Activated T-cell treated with anti-CD3 and anti-CD28 coated beads, Interleukin-2, amount 50 U/mL, for 24 hours (primary cell): ENCODE results near the gene PDE4B.

Experiments used
- DNase-seq: peaks from one replicate; pipeline ENCODE4 v3.0.0-alpha.2; 2020
- H3K27ac Mint-ChIP-seq: 2 replicates; pipeline ENCODE4 v1.8.0; 2020; ENCODE audit warnings: mild to moderate bottlenecking, mixed read lengths
- H3K27me3 Mint-ChIP-seq: 2 replicates; pipeline ENCODE4 v1.8.0; 2020; ENCODE audit warnings: mixed read lengths
- H3K36me3 Mint-ChIP-seq: 2 replicates; pipeline ENCODE4 v1.8.0; 2020; ENCODE audit warnings: low read depth, mixed read lengths
- H3K4me1 Mint-ChIP-seq: 2 replicates; pipeline ENCODE4 v1.8.0; 2020; ENCODE audit warnings: low read depth, mixed read lengths
- H3K4me3 Mint-ChIP-seq: 2 replicates; pipeline ENCODE4 v1.8.0; 2020; ENCODE audit warnings: mild to moderate bottlenecking, moderate library complexity, mixed read lengths
- H3K9me3 Mint-ChIP-seq: 2 replicates; pipeline ENCODE4 v1.8.0; 2020; ENCODE audit warnings: mixed read lengths

The PDE4B gene

DNA sequence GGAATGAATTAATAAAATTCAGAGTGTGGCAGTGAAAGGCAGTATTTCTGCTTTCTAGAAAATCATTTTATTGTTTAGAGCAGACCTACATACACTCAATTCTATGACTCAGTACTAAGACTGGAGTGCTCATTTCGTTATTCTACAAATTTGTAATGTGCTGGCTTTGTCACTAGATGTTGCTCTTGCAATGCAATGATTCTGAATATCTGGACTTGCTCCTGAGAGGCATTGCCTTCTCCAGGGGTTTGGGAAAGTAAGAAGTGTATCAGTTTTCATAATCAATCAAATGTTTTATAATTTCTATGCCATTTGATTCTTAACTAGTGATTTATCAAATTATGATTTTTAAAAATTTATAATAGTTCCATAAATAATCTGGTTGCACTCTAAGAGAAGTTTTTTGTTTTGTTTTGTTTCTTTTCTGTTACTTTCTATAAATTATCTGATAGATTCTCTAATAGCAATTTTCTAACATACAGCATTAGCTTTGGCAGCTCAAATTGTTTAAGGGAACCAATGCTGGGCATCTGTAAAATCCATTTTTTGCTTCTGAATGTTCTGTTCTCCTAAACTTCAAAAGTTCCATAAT is 460.7 kb downstream of the PDE4B start:
- Mint-ChIP-seq H3K4me1 (peaks cover 56% of the 10 kb centered on the region), H3K27me3 (no peaks in the 10 kb centered on the region), H3K36me3 (no peaks in the 10 kb centered on the region), H3K27ac (peak overlapping the region; percentile 23), H3K4me3 (no peak overlapping the region), H3K9me3 (no peaks in the 10 kb centered on the region)
- no peak for DNase-seq

DNA sequence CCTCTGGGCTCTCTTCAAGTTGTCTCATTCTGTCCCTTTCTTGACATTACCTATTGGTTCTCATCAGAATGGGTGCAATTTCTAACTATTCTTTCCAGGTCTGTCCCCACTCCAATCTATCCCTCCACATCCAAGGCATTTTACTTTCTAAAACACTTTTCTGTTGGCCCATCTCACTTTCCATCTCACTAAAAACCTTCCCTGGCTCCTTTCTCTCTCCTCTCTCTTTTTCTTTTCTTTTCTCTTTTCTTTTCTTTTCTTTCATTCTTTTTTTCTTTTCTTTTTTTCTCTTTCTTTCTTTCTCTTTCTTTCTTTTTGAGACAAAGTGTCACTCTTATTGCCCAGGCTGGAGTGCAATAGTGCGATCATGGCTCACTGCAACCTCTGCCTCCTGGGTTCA is 462.1 kb downstream of the PDE4B start:
- Mint-ChIP-seq H3K36me3 (no peaks in the 10 kb centered on the region), H3K4me3 (no peak overlapping the region), H3K27ac (no peak overlapping the region), H3K4me1 (peaks cover 66% of the 10 kb centered on the region), H3K9me3 (no peaks in the 10 kb centered on the region), H3K27me3 (no peaks in the 10 kb centered on the region)
- no peak for DNase-seq

DNA sequence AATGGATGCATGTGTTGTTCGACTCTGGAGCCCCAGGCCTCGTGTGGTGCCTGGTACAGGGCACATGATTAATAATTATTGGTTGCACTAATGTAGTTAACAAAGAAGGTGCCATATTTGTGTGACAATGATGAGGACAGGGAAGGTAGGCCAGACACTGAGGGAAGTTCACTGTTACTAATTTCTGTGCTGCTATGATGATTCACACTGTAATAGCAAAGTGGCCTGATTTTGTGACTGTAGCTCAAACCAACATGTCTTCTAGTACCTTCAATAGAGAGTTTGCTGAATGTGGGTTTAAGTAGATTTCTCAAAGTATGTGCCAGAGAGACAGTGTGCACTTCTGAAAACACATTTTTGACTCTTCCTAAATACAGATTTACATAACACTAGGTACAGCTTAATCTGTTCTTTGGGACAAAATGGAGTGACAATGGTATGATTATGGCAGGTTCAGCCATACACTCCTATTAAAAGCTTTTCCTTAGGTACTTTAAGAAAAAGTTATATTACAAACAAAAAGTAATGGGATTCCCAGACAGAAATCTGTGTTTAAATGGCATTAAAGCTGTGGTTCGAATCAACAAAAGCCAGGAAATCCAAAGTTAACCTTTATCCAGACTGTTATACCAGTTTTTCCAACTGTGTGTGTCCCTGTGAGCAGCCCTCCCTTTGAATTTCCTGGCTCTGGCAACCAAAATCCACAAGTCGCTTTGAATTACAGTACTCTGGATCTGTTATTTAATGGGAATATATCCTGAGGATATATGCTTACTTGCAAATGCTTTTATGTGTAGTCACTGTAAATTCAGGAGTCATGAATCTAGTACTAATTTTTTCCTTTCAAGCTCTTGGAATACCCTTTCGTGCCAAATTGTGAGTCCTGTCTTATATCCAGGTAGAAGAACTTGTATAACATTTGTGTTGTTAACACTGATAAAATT is 464.2 kb downstream of the PDE4B start:
- DNase-seq = no peak
- Mint-ChIP-seq H3K27ac (peak overlapping the region; percentile 63), H3K9me3 (no peaks in the 10 kb centered on the region), H3K4me1 (peaks cover 78% of the 10 kb centered on the region), H3K36me3 (no peaks in the 10 kb centered on the region), H3K4me3 (no peak overlapping the region), H3K27me3 (no peaks in the 10 kb centered on the region)

DNA sequence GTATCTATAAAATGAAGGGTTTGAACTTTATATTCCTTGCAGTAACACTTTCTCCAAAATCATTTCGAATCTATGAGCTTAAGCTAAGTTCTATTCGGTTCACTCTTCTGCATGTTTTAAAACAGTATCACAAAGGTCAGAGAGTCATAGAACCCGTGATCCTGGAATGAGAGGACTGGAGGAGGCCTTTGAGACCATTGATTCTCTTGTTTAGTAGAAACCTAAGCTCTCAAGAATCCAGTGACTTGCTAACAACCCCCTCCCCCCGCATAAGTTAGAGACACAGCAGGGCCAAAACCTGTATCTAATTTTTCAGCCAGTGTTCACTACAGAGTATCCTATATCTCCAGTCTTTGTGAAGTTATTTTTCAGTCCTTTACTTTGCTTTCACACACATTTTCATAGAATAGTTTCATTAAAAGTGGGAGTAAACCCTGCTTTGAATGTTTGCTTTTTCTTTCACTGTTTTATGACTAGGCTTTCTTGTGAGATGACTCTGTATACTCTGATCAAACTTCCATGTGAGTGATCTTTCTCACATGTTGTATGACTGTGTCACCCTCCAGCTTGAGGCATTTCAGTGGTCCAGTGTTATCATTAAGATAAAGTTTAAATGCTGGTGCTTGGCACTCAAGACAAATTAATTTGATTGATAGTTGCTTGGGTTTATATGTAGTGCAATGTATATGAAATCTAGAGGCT is 465.9 kb downstream of the PDE4B start:
- peak overlapping the region; percentile 31 for H3K4me3 Mint-ChIP-seq
- no peak for DNase-seq
- no peaks in the 10 kb centered on the region for H3K36me3 Mint-ChIP-seq
- peak overlapping the region; percentile 90 for H3K27ac Mint-ChIP-seq
- H3K9me3 Mint-ChIP-seq = no peaks in the 10 kb centered on the region
- H3K27me3 Mint-ChIP-seq = no peaks in the 10 kb centered on the region
- peaks cover 90% of the 10 kb centered on the region for H3K4me1 Mint-ChIP-seq

DNA sequence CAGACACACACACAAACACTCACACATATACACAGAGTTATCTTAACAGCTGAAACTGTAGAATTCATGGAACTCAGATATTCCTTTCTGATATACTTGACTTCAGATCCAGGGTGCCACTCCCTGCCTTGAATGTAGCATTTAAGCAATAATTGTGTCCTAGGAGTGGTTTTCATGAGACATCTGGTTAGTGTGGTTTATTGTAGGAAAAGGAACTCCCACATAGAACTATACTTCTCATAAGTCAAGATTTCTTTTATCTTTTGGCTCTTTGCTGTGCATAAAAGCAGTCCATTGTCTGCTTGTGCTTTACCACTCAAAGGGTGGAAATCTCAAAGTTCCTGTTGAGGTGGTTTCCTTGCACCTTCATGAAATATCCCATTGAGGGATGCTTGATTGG is 468.7 kb downstream of the PDE4B start:
- peaks cover 84% of the 10 kb centered on the region for H3K4me1 Mint-ChIP-seq
- DNase-seq = no peak
- no peak overlapping the region for H3K27ac Mint-ChIP-seq
- H3K36me3 Mint-ChIP-seq = no peaks in the 10 kb centered on the region
- H3K4me3 Mint-ChIP-seq = no peak overlapping the region
- no peaks in the 10 kb centered on the region for H3K9me3 Mint-ChIP-seq
- no peaks in the 10 kb centered on the region for H3K27me3 Mint-ChIP-seq

DNA sequence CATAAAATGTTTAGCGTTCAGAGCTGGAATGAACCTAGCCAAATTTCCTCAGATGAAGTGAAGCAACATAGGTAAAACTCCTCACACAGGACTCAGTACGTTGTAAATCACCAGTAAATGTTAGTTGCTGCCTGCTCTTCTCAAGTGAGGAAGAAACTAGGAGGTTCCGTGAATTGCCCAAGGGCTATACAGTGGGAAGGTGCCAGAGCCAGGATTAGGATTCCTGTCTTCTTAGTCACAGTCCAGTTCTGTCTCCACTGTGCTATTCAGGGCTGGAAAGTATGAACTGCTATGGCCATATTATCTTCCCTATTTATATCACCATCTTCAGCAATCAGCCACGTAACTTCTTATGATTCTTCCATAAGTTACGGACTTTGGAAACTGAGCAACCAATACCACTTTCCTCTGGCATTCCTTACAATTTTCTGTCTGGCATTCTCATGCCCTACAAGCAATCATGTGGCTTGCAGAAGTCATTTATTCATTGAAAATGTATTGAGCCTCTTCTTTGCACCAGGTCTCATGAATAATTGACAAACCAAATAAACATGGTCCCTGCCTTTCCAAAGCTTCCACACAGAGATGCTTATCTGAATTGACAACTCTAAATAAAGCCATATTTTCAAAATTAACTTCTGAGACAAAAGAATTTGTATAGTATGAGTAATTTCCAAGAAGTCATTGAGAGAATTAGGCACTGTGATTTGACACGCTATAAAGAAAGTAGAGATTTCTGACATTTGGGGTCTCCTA is 469.7 kb downstream of the PDE4B start:
- DNase-seq = no peak
- peaks cover 80% of the 10 kb centered on the region for H3K4me1 Mint-ChIP-seq
- H3K36me3 Mint-ChIP-seq = no peaks in the 10 kb centered on the region
- H3K27me3 Mint-ChIP-seq = no peaks in the 10 kb centered on the region
- no peak overlapping the region for H3K27ac Mint-ChIP-seq
- no peaks in the 10 kb centered on the region for H3K9me3 Mint-ChIP-seq
- H3K4me3 Mint-ChIP-seq = no peak overlapping the region

DNA sequence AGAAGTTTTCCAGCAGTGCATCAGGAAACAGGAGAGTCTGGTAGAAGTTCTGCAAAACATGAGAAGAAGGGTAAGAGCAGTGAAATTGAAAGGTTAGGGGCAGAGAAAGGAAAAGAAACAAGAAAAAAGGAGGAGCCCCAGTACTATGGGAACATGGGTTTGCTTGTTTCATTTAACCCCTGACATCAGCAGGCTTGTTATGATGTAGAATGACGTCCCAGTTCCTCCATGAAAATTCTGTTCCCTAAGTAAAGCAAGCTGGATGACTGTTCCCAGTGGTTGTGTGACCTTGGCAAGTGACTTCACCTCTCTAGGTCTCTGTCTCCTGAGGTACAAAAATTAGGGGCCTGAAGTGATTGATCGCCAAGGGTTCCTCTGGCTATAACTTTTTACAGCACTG is 472.6 kb downstream of the PDE4B start:
- peaks cover 71% of the 10 kb centered on the region for H3K4me1 Mint-ChIP-seq
- no peaks in the 10 kb centered on the region for H3K9me3 Mint-ChIP-seq
- DNase-seq = no peak
- H3K4me3 Mint-ChIP-seq = no peak overlapping the region
- no peaks in the 10 kb centered on the region for H3K27me3 Mint-ChIP-seq
- no peak overlapping the region for H3K27ac Mint-ChIP-seq
- no peaks in the 10 kb centered on the region for H3K36me3 Mint-ChIP-seq

DNA sequence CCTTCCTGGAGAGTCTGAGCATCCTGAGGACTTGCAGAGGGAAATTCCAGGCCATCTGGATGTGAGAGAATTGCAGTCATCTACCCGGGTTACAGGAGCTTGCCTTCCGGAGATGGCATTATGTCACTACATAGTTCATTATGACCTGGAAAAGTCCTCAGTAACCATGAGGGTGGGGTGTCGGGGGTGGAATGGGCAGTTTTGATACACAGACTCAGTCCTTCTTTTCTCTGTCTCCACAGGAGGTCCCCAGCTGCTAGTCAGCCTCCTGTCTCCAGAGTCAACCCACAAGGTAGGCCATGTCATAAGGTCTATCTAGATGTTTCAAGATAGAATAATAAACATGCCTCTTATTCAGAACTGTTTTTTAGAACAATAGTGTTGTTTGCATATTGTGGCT is 473.1 kb downstream of the PDE4B start:
- no peak overlapping the region for H3K27ac Mint-ChIP-seq
- H3K27me3 Mint-ChIP-seq = no peaks in the 10 kb centered on the region
- no peaks in the 10 kb centered on the region for H3K36me3 Mint-ChIP-seq
- no peak overlapping the region for H3K4me3 Mint-ChIP-seq
- H3K9me3 Mint-ChIP-seq = no peaks in the 10 kb centered on the region
- peaks cover 71% of the 10 kb centered on the region for H3K4me1 Mint-ChIP-seq
- no peak for DNase-seq

DNA sequence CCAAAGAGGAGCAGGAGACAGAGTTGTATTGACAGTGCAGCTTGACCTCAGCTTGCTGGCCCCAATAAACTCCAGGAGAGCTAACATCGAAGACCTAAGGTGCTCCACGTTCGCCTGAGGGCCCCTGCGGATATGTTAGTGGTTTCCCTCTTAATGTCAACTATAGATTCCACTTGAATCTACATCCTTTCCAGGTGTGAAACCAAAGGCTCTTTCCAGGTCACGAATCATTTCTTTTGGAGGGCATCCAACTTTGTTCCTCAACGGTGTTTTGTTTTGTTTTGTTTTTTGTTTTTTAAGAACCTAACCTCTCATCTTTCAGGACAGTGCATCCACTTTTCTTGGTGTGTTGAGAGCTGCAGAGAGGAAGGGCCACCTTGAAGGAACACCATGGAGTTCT is 473.7 kb downstream of the PDE4B start:
- DNase-seq = no peak
- Mint-ChIP-seq H3K4me3 (no peak overlapping the region), H3K36me3 (no peaks in the 10 kb centered on the region), H3K4me1 (peaks cover 71% of the 10 kb centered on the region), H3K9me3 (no peaks in the 10 kb centered on the region), H3K27ac (no peak overlapping the region), H3K27me3 (no peaks in the 10 kb centered on the region)

DNA sequence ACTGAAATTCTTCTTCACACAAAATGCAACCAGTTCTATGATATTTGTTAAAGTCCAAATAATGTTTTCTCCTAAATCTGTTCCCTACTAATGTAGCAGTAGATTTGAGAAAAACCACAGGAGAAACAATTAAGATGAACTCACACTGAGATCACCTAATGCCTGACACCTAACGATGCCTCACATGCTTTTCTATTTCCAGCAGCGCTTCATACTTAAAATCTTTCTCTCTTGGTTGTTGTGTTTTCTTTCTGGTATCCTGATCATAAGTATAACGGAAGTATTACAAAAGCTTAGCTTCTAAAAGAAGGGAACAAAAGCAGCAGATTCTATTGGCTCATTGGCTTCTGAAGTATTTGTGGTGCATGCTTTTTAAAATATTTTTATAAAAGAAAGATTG is 474.1 kb downstream of the PDE4B start:
- H3K9me3 Mint-ChIP-seq = no peaks in the 10 kb centered on the region
- DNase-seq = no peak
- no peaks in the 10 kb centered on the region for H3K36me3 Mint-ChIP-seq
- H3K27me3 Mint-ChIP-seq = no peaks in the 10 kb centered on the region
- no peak overlapping the region for H3K4me3 Mint-ChIP-seq
- H3K27ac Mint-ChIP-seq = no peak overlapping the region
- peaks cover 71% of the 10 kb centered on the region for H3K4me1 Mint-ChIP-seq

DNA sequence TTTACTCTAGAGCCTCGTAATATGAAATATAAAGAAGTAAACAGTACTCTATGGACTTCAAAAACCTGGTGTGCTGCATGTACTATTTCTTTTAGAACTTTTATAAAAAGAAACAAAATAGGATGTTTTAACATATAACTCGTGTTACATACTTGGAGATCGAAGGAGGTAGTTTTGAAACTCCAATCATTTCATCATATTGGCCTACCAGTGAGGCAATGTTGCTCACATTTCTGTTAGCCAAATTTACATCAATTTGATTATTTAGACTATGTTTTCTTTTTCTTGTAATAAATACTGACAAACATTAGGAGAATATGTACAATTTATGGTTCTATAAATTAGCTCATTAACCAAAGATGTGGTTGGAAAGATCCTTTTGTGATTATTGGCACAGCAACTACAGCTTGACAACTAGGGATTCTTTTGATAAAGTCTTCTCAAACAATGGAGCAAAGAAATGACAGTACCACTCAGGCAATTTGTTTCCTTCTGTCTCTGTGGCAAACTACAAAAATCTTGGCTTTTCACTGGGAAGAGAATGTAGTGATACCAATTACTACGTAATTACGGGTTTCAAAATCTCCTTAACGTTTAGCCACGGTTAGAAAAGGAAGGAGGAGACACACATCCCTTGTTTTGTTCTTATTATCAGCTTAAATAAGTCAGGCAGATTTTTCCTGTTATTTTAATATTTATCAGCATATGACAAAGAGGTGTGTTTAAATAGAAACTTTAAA is 474.7 kb downstream of the PDE4B start:
- no peak for DNase-seq
- H3K27ac Mint-ChIP-seq = no peak overlapping the region
- no peaks in the 10 kb centered on the region for H3K27me3 Mint-ChIP-seq
- H3K9me3 Mint-ChIP-seq = no peaks in the 10 kb centered on the region
- H3K36me3 Mint-ChIP-seq = no peaks in the 10 kb centered on the region
- H3K4me1 Mint-ChIP-seq = peaks cover 71% of the 10 kb centered on the region
- no peak overlapping the region for H3K4me3 Mint-ChIP-seq

DNA sequence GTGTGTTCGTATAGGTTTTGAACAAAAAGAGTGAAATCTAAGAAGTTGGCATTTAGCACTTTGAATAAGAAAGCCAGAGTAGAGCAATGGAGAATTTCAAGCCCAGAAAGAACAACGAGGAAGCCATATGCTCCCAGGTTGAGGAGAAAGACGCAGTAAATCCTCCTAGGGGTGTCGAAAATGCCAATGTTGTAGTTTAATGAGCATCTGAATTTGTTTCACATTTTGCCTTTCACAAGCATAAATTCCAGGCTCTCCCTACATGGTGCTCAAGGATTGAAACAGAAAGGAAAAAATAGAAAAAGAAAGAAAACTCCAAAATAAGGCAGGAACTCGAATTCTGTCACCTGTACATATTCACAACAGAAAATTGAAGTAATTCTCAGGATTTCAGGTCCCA is 476.5 kb downstream of the PDE4B start:
- Mint-ChIP-seq H3K4me1 (peaks cover 66% of the 10 kb centered on the region), H3K27me3 (no peaks in the 10 kb centered on the region), H3K27ac (no peak overlapping the region), H3K9me3 (no peaks in the 10 kb centered on the region), H3K36me3 (no peaks in the 10 kb centered on the region), H3K4me3 (no peak overlapping the region)
- DNase-seq = no peak

DNA sequence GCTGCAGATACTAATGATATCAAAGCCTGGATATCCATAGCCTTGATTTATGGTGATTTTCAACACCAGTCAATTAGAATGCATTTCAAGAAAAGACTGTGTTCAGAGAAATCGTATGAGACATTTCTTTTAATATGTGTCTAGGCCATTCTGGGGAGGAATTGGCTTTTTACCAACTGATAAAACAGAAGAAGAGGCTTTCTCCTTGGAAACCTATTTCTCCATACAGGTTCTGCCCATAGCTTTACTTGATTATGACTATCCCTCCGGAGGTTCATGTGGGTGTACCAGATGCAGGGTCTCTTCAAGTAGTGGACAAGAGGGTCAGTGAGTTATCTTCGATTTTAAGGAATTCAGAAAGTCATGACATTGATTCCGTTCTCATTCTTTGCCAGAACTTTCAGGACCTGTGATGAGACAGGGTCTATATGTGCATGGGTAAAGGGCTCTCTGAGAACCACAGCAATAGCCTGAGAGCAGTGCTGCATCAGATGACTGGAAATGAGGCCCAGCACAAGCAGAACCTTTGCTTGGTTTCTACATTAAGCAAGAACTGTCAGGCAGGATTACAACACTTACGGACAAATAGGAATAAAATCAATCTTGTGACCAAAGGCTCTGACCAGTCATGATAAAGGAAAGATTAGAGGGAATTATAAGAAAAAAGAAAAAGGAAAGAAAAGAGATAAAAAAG is 477.6 kb downstream of the PDE4B start:
- H3K4me1 Mint-ChIP-seq = peaks cover 74% of the 10 kb centered on the region

More for the DNA sequence above, 477.6 kb downstream of the PDE4B start:
- H3K27ac Mint-ChIP-seq = no peak overlapping the region
- H3K36me3 Mint-ChIP-seq = no peaks in the 10 kb centered on the region
- H3K27me3 Mint-ChIP-seq = no peaks in the 10 kb centered on the region
- H3K4me3 Mint-ChIP-seq = no peak overlapping the region
- DNase-seq = no peak
- no peaks in the 10 kb centered on the region for H3K9me3 Mint-ChIP-seq
